Omental fat pad (tissue), 4 donors: ENCODE data around the gene PFN4. TPM values are rescaled to one million over a fixed set of nuclear protein-coding genes. Genes with fewer than 3 reads are reported as not detected.
"Not testable (repeated sequence)": the region's sequence is repeated elsewhere in the genome, so short reads cannot be mapped to it uniquely, and the experiment has no call there.

Experiments used
- ATAC-seq: fragments of 150-250 bp; one replicate; pipeline ENCODE4 v1.9.1; 2016; ENCODE audit warnings: mild to moderate bottlenecking, moderate library complexity; ENCODE audit not compliant: low FRiP score
- DNase-seq: peaks from one replicate; pipeline ENCODE4 v3.0.0-alpha.2; 2019; ENCODE audit warnings: low spot score
- total RNA-seq, 4 donors: library from RNA; depleted of rRNA; stranded (reverse); fragments of >200 nt; gene quantifications; one replicate each; pipeline ENCODE4 v1.1.0, GENCODE V29; 2016
- TF ChIP-seq, protein P1 (sequence below), 3 donors: fragments of 450-650 bp; IDR thresholded peaks; one replicate each; pipeline ENCODE4 v1.5.1; 2016 to 2017; ENCODE audit warnings: antibody characterized with exemption in 3 of 3, mild to moderate bottlenecking in 3 of 3, moderate library complexity in 2 of 3

Gene PFN4
- total RNA-seq, 4 donors from 2014 or later: 0.84 TPM; not detected in 3

DNA sequence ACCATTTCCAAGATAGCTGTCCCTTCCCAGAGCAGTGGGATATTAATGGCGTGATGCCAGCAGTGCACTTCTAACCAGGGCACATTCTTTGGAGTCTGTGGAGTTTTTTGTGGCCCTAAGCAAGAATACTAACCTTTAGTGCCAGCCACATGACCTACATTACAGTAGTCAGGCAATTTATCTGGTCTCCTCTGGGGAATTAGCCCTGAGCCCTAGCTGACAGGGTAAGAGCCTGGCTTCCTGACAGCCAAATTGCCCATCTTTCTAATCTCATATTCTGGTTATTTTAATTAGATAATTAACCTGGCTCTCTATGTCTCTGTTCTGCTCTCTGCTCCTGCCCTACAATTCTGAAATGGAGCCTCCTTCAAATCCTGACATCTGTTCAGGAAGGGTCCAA, 5.2 kb downstream of the PFN4 start:
- DNase-seq (no peak), ATAC-seq (no peak)
- TF ChIP-seq, protein P1, sequence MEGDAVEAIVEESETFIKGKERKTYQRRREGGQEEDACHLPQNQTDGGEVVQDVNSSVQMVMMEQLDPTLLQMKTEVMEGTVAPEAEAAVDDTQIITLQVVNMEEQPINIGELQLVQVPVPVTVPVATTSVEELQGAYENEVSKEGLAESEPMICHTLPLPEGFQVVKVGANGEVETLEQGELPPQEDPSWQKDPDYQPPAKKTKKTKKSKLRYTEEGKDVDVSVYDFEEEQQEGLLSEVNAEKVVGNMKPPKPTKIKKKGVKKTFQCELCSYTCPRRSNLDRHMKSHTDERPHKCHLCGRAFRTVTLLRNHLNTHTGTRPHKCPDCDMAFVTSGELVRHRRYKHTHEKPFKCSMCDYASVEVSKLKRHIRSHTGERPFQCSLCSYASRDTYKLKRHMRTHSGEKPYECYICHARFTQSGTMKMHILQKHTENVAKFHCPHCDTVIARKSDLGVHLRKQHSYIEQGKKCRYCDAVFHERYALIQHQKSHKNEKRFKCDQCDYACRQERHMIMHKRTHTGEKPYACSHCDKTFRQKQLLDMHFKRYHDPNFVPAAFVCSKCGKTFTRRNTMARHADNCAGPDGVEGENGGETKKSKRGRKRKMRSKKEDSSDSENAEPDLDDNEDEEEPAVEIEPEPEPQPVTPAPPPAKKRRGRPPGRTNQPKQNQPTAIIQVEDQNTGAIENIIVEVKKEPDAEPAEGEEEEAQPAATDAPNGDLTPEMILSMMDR (IDR thresholded peaks at IDR 0.05): no peak

DNA sequence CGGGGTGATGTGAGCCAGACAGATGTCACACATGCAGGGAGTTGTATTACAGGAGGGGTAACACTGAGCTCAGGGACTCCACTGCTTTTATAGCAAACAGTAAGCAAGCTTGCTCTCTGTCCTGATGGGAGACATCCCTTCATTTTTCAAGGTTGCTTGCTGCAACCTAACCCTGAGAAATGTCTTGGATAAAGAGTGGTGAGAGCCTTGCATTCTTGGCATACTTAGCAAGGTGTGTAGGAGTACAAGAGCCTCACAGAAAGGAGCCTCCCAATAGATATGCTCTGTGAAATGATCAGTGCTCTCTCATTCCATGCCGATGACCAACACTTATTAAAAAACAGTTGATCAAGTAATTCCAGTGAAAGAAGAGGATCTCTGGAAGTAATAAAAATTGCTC, 8.1 kb downstream of the PFN4 start:
- DNase-seq: no peak
- no peak for ATAC-seq
- TF ChIP-seq, protein P1 (IDR thresholded peaks at IDR 0.05): no peak

DNA sequence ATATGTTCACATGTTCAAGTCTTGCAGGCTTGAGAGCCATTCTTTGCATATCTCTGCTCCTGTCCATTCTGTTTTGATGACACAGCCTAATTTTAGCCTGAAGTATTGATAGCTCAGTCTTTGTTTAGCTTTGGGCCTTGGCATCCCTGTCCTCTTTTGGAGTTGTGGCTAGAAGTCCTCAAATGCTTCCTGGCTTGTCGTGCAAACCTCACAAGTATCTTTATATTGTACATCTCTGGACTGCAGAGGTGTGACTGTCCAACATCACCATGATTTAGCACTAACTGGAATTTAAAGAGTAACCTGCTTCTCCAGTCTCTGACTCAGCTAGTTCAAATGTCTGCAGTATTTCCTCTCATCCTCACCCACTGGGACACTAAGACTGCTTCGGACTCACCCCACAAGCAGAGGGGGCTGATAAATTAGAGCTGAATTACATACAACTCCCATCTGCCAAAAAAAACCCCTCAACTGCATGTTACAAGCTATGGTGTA, 11.7 kb downstream of the PFN4 start:
- TF ChIP-seq, protein P1 (IDR thresholded peaks at IDR 0.05): no peak
- ATAC-seq: no peak

DNA sequence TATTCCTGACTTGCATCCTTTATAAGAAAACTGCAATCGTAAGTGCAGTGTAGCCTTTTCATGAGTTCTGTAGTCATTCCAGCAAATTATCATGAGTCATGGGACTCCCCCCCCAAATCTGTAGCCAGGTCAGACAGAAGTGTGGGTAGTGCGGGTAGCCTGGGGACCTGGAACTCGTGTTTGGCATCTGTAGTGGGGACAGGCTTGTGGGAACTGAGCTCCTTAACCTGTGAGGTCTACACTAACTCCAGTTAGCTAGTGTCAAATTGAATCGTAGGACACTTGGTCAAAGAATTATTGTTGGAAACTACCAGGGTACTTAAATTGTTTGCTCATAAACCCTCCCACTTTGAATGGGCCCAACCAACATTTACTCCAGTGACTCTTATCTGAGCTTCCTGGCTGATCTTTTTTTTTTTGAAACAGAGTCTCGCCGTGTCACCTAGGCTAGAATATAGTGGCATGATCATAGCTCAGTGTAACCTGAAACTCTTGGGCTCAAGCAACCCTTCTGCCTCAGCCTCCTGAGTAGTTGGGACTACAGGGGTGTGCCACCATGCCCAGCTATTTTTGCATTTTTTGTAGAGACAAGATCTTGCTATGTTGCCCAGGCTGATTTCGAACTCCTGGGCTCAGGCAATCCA, 12.4 kb downstream of the PFN4 start:
- TF ChIP-seq, protein P1 (IDR thresholded peaks at IDR 0.05): no peak
- ATAC-seq (no peak), DNase-seq (no peak)

More for the DNA sequence above, 11.7 kb downstream of the PFN4 start:
- no peak for DNase-seq

DNA sequence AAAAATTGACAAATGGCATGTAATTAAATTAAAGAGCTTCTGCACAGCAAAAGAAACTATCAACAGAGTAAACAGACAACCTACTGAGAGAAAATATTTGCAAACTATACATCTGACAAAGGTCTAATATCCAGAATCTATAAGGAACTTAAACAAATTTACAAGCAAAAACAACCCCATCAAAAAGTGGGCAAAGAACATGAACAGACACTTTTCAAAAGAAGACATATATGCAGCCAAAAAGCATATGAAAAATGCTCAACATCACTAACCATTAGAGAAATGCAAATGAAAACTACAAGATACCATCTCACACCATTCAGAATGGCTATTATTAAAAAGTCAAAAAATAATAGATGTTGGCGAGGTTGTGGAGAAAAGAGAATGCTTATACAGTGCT, 13.7 kb downstream of the PFN4 start:
- not testable (repeated sequence) for ATAC-seq, DNase-seq

DNA sequence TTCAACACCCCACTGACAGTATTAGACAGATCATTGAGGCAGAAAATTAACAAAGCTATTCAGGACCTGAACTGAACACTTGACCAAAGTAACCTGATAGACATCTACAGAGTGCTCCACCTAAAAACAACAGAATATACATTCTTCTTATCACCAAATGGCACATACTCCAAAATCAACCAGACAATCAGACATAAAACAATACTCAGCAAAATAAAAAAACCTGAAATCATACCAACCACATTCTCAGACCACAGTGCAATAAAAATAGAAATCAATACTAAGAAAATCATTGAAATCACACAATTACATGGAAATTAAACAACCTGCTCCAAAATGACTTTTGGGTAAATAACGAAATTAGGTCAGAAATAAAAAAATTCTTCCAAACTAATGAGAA, 15.8 kb downstream of the PFN4 start:
- ATAC-seq: no peak
- TF ChIP-seq, protein P1 (IDR thresholded peaks at IDR 0.05): no peak
- DNase-seq: no peak

DNA sequence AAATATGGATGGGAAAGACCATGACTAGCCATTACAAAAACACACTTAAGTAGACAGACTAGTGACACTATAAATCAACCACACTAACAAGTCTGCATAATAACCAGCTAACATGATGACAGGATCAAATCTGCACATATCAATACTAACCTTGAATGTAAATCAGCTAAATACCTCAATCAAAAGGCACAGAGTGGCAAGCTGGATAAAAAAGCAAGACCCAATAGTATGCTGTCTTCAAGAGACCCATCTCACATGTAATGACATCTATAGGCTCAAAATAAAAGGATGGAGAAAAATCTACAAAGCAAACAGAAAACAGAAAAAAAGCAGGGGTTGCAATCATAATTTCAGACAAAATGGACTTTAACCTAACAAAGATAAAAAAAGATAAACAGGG, 16.3 kb downstream of the PFN4 start:
- DNase-seq (no peak), ATAC-seq (no peak)
- TF ChIP-seq, protein P1 (IDR thresholded peaks at IDR 0.05): no peak
